Pancreas (tissue), 10 donors: Measurements from ENCODE around the gene C11orf86. TPM values are rescaled to one million over a fixed set of nuclear protein-coding genes. Genes with fewer than 3 reads are reported as not detected.

ENCODE experiments used
- ATAC-seq, 4 donors: fragments of 200-7000 bp; cut with Tn5 transposase; one replicate each; pipeline versions ENCODE4 v1.8.0 to v1.9.1; 2020; ENCODE audit warnings: mild to moderate bottlenecking in 4 of 4, moderate library complexity in 4 of 4
- DNase-seq, 6 donors: peaks; one replicate each; pipeline ENCODE4 v3.0.0-alpha.2; 2020
- FAIRE-seq: peaks from 2 replicates; lab custom pipeline; 2012; peaks lifted over from hg19 to GRCh38; lab: Jason Lieb, UNC
- H3K27ac ChIP-seq, 4 donors: fragments of 200-600 bp; sonication (generic); 1 replicate in 3 of 4; 2 replicates in 1 of 4; pipeline versions ENCODE4 v1.5.0 to v1.8.0; 2020
- H3K27me3 ChIP-seq, 4 donors: fragments of 200-600 bp; one replicate each; pipeline ENCODE4 v1.8.0; 2021
- H3K36me3 ChIP-seq, 3 donors: fragments of 200-600 bp; sonication (generic) in 1 of 3; one replicate each; pipeline versions ENCODE4 v1.5.0 to v1.8.0; 2020 to 2021
- H3K4me1 ChIP-seq, 3 donors: fragments of 200-600 bp; one replicate each; pipeline ENCODE4 v1.8.0; 2021
- H3K4me3 ChIP-seq, 4 donors: fragments of 200-600 bp; sonication (generic) in 2 of 4; one replicate each; pipeline versions ENCODE4 v1.5.0 to v1.8.0; 2020 to 2021
- H3K9me3 ChIP-seq, 4 donors: fragments of 200-600 bp; one replicate each; pipeline ENCODE4 v1.8.0; 2021
- WGBS, 2 donors: extraction: QIAGEN DNeasy Blood & Tissue Kit; methylation state at CpG; one replicate each; pipeline ENCODE4 v1.1.7; 2013; 5-methylcytosine and 5-hydroxymethylcytosine counted together
- intact Hi-C, 3 donors: fragments of 100-400 bp; cut with DNase I; formaldehyde crosslinking; loops; one replicate each; pipeline versions ENCODE4 v1.11.1 to v1.14.2; 2022
- polyA plus RNA-seq, 2 donors: library from polyadenylated mRNA; stranded (reverse); fragments of 200-250 nt; gene quantifications; one replicate each; pipeline ENCODE4 v1.2.3, GENCODE V29; 2013
- total RNA-seq, 6 donors: library from RNA; stranded (reverse); fragmentation: NEBNext Ultra II Directional in 4 of 6; extraction: Animal tissue kit (Norgen Biotek cat#: 25700) in 4 of 6; gene quantifications; one replicate each; pipeline versions ENCODE4 v1.2.1 to v1.2.4, GENCODE V29; 2021 to 2023
- TF ChIP-seq, protein P1 (sequence below), 4 donors: fragments of 200-600 bp; sonication (generic) in 3 of 4; IDR thresholded peaks; one replicate each; pipeline versions ENCODE4 v1.5.0 to v1.8.0; 2021; ENCODE audit warnings: antibody characterized with exemption in 4 of 4
- donor health status: healthy with polysubstance abuse.
- donor health status: DM: no; HTN: no; CAD: no; lungs with moderate emphysema.
- donor health status: DM: no; HTN: no; CAD: no.
- donor health status: control.
- donor health status: control.
- donor health status: Bipolar disorder and iron deficiency.
- donor health status: DM: yes; HTN: yes; CAD: no.
- donor health status: DM: no; HTN: no; CAD: no.
- donor health status: DM: no; HTN: no; CAD: no.
- donor health status: DM: yes; HTN: yes; CAD: no.

The C11orf86 gene
- total and polyA plus RNA-seq, 8 donors = 0.07 to 0.38 TPM; not detected in 6

GRCh38 chr11:66969584-66970225, 5.4 kb upstream of the C11orf86 start:
- intact Hi-C loops = no loop called here
- 83 to 87% methylated on average over 6 of the region's 6 CpGs for WGBS, 2 donors

DNA sequence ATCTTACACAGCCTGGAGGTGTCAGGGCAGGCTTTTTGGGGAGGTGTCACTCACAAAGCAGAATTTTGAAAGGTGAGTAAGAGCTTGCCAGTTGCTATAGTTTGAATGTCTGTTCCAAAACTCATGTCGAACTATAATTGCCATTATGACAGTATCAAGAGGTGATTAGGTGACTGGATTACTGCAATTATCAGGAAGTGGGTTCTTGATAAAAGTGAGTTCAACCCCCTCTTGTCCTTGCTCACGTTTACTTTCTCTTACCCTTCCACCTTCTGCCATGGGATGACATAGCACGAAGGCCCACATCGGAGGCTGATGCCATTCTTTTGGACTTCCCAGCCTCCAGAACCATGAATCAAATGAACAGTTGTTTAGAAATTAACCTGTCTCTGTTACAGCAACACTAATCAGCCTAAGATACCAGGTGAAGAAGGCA, 4.7 kb upstream of the C11orf86 start:
- Histone ChIP-seq H3K36me3 (no peaks in the 10 kb centered on the region), H3K9me3 (no peaks in the 10 kb centered on the region), H3K27ac (no peak overlapping the region), H3K27me3 (no peaks in the 10 kb centered on the region), H3K4me1 (no peaks in the 10 kb centered on the region), H3K4me3 (no peak overlapping the region)
- no peak for FAIRE-seq
- intact Hi-C loops = no loop called here
- DNase-seq = no peak
- ATAC-seq = peak in 1 of 4 donors; percentile 7
- 69 to 71% methylated on average over 4 of the region's 4 CpGs for WGBS, 2 donors
- TF ChIP-seq, protein P1, sequence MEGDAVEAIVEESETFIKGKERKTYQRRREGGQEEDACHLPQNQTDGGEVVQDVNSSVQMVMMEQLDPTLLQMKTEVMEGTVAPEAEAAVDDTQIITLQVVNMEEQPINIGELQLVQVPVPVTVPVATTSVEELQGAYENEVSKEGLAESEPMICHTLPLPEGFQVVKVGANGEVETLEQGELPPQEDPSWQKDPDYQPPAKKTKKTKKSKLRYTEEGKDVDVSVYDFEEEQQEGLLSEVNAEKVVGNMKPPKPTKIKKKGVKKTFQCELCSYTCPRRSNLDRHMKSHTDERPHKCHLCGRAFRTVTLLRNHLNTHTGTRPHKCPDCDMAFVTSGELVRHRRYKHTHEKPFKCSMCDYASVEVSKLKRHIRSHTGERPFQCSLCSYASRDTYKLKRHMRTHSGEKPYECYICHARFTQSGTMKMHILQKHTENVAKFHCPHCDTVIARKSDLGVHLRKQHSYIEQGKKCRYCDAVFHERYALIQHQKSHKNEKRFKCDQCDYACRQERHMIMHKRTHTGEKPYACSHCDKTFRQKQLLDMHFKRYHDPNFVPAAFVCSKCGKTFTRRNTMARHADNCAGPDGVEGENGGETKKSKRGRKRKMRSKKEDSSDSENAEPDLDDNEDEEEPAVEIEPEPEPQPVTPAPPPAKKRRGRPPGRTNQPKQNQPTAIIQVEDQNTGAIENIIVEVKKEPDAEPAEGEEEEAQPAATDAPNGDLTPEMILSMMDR (IDR thresholded peaks at IDR 0.05) = no peak

More at GRCh38 chr11:66969584-66970225, 5.4 kb upstream of the C11orf86 start:
- no peak for FAIRE-seq
- Histone ChIP-seq H3K9me3 (no peaks in the 10 kb centered on the region), H3K4me1 (no peaks in the 10 kb centered on the region), H3K36me3 (no peaks in the 10 kb centered on the region), H3K27me3 (no peaks in the 10 kb centered on the region), H3K27ac (no peak overlapping the region), H3K4me3 (no peak overlapping the region)
- TF ChIP-seq, protein P1 (IDR thresholded peaks at IDR 0.05) = no peak
- DNase-seq = no peak
- ATAC-seq = peak in 1 of 4 donors; percentile 28

- H3K27ac ChIP-seq = peak overlapping the region in 2 of 4 donors; percentile 41 to 71
- FAIRE-seq (no peak), ATAC-seq (peak in 3 of 4 donors; percentile 80 to 87 (median 84))
These were observed 4.2 kb upstream of the C11orf86 start for GRCh38 chr11:66970807-66971442.

DNA sequence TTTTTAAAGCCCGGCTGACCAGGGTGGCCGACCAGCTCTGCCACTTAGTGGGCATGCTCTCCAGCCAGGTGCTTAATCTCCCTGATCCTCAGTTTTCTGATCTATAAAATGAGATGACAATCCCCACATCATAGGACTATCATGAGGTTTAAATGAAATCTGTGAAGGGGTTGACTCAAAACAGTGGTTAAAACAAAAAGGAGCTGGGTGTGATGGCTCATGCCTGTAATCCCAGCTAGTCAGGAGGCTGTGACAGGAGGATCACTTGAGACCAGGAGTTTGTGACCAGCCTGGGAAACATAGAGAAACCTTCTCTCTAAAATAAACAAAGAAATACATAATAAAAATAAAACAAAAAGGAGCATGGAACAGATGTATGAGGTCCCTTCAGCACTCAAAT, 3.6 kb upstream of the C11orf86 start:
- Histone ChIP-seq H3K9me3 (no peaks in the 10 kb centered on the region), H3K4me1 (no peaks in the 10 kb centered on the region), H3K4me3 (no peak overlapping the region), H3K27me3 (no peaks in the 10 kb centered on the region), H3K36me3 (no peaks in the 10 kb centered on the region), H3K27ac (peak overlapping the region in 2 of 4 donors; percentile 41 to 71)
- no peak for FAIRE-seq
- ATAC-seq = no peak
- TF ChIP-seq, protein P1 (IDR thresholded peaks at IDR 0.05) = no peak
- no peak for DNase-seq
- whole genome bisulfite sequencing, 2 donors = 77 to 85% methylated on average over 2 of the region's 2 CpGs
- intact Hi-C loops = no loop called here

More at GRCh38 chr11:66970807-66971442, 4.2 kb upstream of the C11orf86 start:
- H3K4me1 ChIP-seq = no peaks in the 10 kb centered on the region
- no peak overlapping the region for H3K4me3 ChIP-seq
- WGBS, 2 donors = 69 to 74% methylated on average over 5 of the region's 5 CpGs
- TF ChIP-seq, protein P1 (IDR thresholded peaks at IDR 0.05) = no peak
- intact Hi-C loops = no loop called here
- no peaks in the 10 kb centered on the region for H3K36me3 ChIP-seq
- DNase-seq = no peak
- no peaks in the 10 kb centered on the region for H3K9me3 ChIP-seq
- no peaks in the 10 kb centered on the region for H3K27me3 ChIP-seq
